Upper lobe of left lung (tissue), 4 donors: Measurements from ENCODE around the gene CCND2.

Experiments used
- CTCF ChIP-seq, 6 experiments: fragments of 450-650 bp in 4 of 6; fragments of 200-600 bp in 2 of 6; sonication (generic) in 2 of 6; IDR thresholded peaks; one replicate each; pipeline ENCODE4 v1.5.1; 2016 to 2019; ENCODE audit warnings: antibody characterized with exemption in 6 of 6
- EP300 ChIP-seq, 4 donors: sonication (generic); formaldehyde crosslinking; IDR thresholded peaks; one replicate each; pipeline ENCODE4 v1.5.1; 2017; ENCODE audit warnings: antibody characterized with exemption in 4 of 4, control low read depth in 2 of 4
- POLR2A ChIP-seq, 4 donors: fragments of 450-650 bp; IDR thresholded peaks; one replicate each; pipeline ENCODE4 v1.5.1; 2016 to 2017; ENCODE audit warnings: antibody characterized with exemption in 4 of 4, mild to moderate bottlenecking in 2 of 4
- POLR2AphosphoS5 ChIP-seq, 2 donors: sonication (generic); formaldehyde crosslinking; IDR thresholded peaks; one replicate each; pipeline ENCODE4 v1.5.1; 2017; ENCODE audit warnings: antibody characterized with exemption in 2 of 2

GRCh38 chr12:4265280-4265679 lies 8.3 kb upstream of the CCND2 start:
- TF ChIP-seq EP300 (IDR thresholded peaks at IDR 0.05), result no peak
- no peak for TF ChIP-seq CTCF (IDR thresholded peaks at IDR 0.05)
- no peak for TF ChIP-seq POLR2A (IDR thresholded peaks at IDR 0.05)
- TF ChIP-seq POLR2AphosphoS5 (IDR thresholded peaks at IDR 0.05), result no peak
